PC-3 (cell line): ENCODE data around the gene GRIN3B.

ENCODE experiments used
- EZH2 ChIP-seq: fragments of 300-600 bp; sonication (generic); IDR thresholded peaks from one replicate; pipeline ENCODE4 v1.6.1; 2017; ENCODE audit warnings: antibody characterized with exemption, mild to moderate bottlenecking, low read length; ENCODE audit not compliant: unreplicated experiment
- EZH2phosphoT487 ChIP-seq: fragments of 300-600 bp; sonication (generic); IDR thresholded peaks from 2 replicates; pipeline ENCODE4 v1.6.1; 2018; ENCODE audit warnings: mild to moderate bottlenecking, antibody characterized with exemption, low read length, borderline replicate concordance
- TF ChIP-seq, protein P1 (sequence below): fragments of 300-600 bp; sonication (generic); conservative IDR thresholded peaks from 2 replicates; pipeline ENCODE4 v1.5.1; 2017; ENCODE audit warnings: antibody characterized with exemption, low read depth, mild to moderate bottlenecking, low read length

DNA sequence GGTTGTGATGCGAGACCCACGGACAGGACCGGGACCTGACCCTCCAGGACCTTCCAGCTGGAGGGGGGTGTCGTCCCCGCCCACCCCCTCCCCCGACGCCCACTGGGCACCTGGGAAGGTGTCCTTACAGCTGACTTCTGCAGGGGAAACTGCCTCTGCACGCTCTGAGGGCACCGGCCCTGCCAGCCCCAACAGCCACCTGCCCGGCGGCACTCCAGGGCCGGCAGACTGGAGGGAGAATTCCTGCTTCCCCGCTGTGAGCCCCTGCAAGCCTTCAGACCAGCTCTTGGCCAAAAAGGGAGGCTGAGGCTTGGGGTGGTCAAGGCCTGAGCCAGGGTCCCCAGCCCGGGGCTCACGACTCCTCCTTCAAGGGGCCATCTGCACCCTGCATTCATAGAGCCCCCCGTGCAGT, 27.4 kb downstream of the GRIN3B start:
- TF ChIP-seq EZH2phosphoT487: no peak
- TF ChIP-seq, protein P1, sequence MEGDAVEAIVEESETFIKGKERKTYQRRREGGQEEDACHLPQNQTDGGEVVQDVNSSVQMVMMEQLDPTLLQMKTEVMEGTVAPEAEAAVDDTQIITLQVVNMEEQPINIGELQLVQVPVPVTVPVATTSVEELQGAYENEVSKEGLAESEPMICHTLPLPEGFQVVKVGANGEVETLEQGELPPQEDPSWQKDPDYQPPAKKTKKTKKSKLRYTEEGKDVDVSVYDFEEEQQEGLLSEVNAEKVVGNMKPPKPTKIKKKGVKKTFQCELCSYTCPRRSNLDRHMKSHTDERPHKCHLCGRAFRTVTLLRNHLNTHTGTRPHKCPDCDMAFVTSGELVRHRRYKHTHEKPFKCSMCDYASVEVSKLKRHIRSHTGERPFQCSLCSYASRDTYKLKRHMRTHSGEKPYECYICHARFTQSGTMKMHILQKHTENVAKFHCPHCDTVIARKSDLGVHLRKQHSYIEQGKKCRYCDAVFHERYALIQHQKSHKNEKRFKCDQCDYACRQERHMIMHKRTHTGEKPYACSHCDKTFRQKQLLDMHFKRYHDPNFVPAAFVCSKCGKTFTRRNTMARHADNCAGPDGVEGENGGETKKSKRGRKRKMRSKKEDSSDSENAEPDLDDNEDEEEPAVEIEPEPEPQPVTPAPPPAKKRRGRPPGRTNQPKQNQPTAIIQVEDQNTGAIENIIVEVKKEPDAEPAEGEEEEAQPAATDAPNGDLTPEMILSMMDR: no peak
- TF ChIP-seq EZH2: no peak
